T-helper 17 cell (primary cell): Measurements from ENCODE around the gene CRIP3. TPM values are rescaled to one million over a fixed set of nuclear protein-coding genes. Genes with fewer than 3 reads are reported as not detected.
A peak's percentile ranks its signal among the peaks of the same experiment; 100 is the strongest.
"Not testable (repeated sequence)": the region's sequence is repeated elsewhere in the genome, so short reads cannot be mapped to it uniquely, and the experiment has no call there.

Source experiments
- ATAC-seq: fragments of 150-1000 bp; cut with Tn5 transposase; 2 replicates; pipeline ENCODE4 v1.10.0; 2021; ENCODE audit warnings: mild to moderate bottlenecking, moderate library complexity
- DNase-seq, 3 donors: peaks; one replicate each; pipeline versions ENCODE4 v3.0.0 to v3.0.0-alpha.2; 2020 to 2021
- H3K9me3 ChIP-seq: one replicate; pipeline ENCODE4 v1.7.0; 2013; ENCODE audit warnings: low read length, mild to moderate bottlenecking; ENCODE audit not compliant: control insufficient read depth, poor library complexity, severe bottlenecking
- H3K27ac Mint-ChIP-seq: one replicate; pipeline ENCODE4 v1.8.0; 2022; ENCODE audit warnings: mild to moderate bottlenecking, moderate library complexity, mixed read lengths
- H3K27me3 Mint-ChIP-seq: one replicate; pipeline ENCODE4 v1.8.0; 2022; ENCODE audit warnings: mixed read lengths
- H3K36me3 Mint-ChIP-seq: one replicate; pipeline ENCODE4 v1.8.0; 2022; ENCODE audit warnings: low read depth, mixed read lengths
- H3K4me1 Mint-ChIP-seq: one replicate; pipeline ENCODE4 v1.8.0; 2022; ENCODE audit warnings: mild to moderate bottlenecking, mixed read lengths
- H3K4me3 Mint-ChIP-seq: one replicate; pipeline ENCODE4 v1.8.0; 2022; ENCODE audit warnings: mild to moderate bottlenecking, moderate library complexity, mixed read lengths
- total RNA-seq, 4 donors: library from RNA in 2 of 4; stranded (reverse) in 2 of 4; gene quantifications; one replicate each; pipeline ENCODE4 v1.2.3 and lab custom pipeline; 2022 to 2026

CRIP3 gene, protein sequence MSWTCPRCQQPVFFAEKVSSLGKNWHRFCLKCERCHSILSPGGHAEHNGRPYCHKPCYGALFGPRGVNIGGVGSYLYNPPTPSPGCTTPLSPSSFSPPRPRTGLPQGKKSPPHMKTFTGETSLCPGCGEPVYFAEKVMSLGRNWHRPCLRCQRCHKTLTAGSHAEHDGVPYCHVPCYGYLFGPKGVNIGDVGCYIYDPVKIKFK
- total RNA-seq (1 to 10 TPM; 1.3 to 2.1 TPM), total RNA-seq (lab: John Stamatoyannopoulos, UW) (0.35 to 0.60 reads per million in 2 donors)

DNA sequence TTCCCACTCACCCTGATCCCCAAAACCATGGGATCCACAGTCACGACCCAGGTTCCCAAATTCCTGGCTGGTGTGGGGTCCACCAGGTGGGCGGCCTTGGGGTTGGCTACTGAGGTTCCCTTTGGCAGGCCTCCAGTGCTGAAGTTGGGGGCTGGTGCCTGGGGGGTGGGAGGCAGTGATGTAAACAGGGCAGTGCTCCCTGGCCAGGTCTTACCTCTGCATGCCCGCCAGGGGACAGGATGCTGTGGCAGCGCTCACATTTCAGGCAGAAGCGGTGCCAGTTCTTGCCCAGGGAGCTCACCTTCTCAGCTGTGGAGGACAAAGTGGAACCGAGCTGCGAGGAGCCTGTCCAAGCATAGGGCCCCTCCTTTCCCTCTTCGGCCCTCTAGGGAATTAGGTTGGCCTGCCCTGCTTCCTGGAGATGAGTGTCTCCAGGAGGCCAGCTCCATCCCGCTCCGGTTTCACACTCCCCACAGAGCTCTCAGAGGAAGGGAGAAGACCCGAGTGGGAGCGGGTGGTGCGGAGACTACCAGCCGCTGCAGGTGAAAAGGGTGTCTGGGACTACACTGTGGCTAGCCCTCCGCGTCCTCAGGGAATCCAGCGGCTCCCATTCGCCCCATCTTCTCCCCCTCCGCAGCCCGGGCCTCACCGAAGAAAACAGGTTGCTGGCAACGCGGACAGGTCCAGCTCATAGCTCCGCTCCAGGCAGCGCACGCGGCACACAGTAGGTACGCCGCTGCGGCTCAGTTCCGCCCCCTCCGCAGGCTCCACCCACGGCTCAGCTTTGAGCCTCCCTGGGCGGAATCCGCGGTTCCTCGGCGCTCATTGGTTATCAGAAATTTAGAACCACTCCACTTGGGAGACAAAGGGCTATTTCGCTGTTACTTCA lies at the start of gene CRIP3:
TSS of gene CRIP3 (minus strand) at position 726 of the 889 bp plus-strand sequence. CDS start at position 692, 34 bp downstream.
- DNase-seq: peak; percentile 26 to 29 (median 27)
- Mint-ChIP-seq H3K4me1 (peaks cover 14% of the 10 kb centered on the region), H3K4me3 (peak within 1 kb of the TSS; percentile 76), H3K27me3 (no peaks in the 10 kb centered on the region), H3K27ac (no peak within 1 kb of the TSS), H3K36me3 (no peaks in the 10 kb centered on the region)
- peak; percentile 86 for ATAC-seq
- no peaks in the 10 kb centered on the region for H3K9me3 ChIP-seq

DNA sequence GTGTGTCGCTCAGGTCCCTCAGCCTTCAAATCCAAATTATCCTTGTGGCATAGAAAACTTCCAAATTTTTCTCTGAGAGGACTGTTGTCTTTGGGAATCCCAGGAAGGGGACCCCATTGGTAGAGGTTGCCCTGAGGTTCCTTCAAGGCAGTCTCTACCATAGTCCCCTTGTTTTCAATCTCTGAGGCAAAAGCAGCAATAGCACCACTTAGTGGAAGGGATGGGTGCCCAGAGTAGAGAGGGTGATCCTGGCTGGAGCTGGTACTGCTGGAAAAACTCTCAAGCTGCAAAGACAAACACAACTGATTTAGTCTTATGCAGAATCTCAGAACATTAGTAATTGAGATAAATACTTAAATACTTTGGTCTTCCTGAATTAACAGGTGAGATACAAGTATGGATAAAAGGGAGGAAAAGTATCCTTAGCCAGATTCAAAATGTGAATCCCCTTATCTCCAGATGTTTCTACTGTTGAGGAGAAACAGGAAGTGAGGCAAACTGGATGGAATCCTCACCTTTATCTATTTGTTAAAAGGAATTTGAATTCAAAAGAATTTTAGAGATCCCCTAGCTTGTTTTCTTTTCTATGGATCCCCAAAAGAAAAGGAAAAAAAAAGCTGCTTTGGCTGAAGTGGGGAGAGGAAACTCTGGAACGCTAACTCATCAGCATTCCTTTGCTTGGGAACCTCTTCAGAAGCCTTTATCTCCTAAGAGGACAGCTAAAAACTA lies 47.4 kb upstream of the CRIP3 start:
- Mint-ChIP-seq H3K4me1 (peaks cover 7% of the 10 kb centered on the region), H3K4me3 (no peak overlapping the region), H3K27me3 (no peaks in the 10 kb centered on the region), H3K27ac (no peak overlapping the region), H3K36me3 (peaks cover 13% of the 10 kb centered on the region)
- ATAC-seq: no peak
- no peak for DNase-seq
- no peaks in the 10 kb centered on the region for H3K9me3 ChIP-seq

DNA sequence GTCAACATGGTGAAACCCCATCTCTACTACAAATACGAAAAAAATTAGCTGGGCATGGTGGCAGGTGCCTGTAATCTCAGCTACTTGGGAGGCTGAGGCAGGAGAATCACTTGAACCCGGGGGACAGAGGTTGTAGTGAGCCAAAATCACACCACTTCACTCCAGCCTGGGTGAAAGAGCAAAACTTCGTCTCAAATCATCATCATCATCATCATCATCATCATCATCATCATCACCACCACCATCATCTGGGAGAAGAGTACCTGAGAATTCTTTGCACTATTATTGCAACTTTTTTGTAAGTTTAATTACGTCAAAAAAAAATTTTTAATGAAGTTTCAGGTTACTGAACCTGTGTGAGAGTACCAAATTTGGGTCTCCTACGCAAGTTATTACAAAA lies 43.3 kb upstream of the CRIP3 start:
- H3K4me3 Mint-ChIP-seq, H3K27ac Mint-ChIP-seq, H3K36me3 Mint-ChIP-seq, ATAC-seq, DNase-seq, H3K9me3 ChIP-seq, H3K27me3 Mint-ChIP-seq, H3K4me1 Mint-ChIP-seq: not testable (repeated sequence)

DNA sequence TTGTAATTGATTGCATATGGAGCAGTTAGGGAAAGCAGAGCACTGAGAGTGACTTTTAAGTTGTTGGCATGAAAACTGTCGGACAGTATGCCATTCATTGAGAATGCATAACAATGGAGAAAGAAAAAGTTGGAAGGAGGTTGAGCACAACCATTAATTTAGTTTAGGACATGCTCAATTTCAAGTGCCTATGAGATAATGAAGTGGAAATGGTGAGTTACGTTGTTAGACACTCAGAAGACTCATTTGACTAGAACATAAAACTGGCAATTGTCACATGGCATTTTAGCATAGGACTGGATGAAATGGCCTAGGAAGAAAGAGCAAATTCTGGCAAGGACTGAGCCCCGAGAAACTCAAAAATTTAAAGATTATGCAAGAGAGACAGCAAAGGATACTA lies 38.8 kb upstream of the CRIP3 start:
- Mint-ChIP-seq H3K4me3 (no peak overlapping the region), H3K36me3 (peaks cover 8% of the 10 kb centered on the region), H3K27ac (no peak overlapping the region), H3K27me3 (no peaks in the 10 kb centered on the region), H3K4me1 (peaks cover 7% of the 10 kb centered on the region)
- DNase-seq (no peak), ATAC-seq (no peak)
- H3K9me3 ChIP-seq: no peaks in the 10 kb centered on the region

DNA sequence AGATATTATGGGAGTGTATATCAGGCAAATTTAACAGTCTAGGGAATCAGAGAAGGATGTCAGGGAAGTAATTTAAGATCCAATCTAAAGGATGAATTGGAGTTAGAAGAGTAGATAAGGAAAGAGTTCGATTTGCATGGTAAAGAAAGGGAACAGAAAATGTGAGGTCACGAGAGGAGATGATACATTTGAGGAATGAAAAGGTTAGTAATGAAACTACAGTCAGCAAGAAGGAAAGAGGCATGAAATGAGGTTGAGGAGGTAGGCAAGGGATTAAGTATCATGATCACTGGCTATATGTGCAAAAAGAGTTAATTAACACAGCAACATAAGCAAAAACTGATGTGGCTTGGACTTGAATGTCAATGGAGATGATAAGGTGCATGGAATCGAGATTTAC lies 38.4 kb upstream of the CRIP3 start:
- Mint-ChIP-seq H3K4me3 (no peak overlapping the region), H3K4me1 (peaks cover 7% of the 10 kb centered on the region), H3K36me3 (peaks cover 9% of the 10 kb centered on the region), H3K27ac (no peak overlapping the region), H3K27me3 (no peaks in the 10 kb centered on the region)
- no peak for ATAC-seq
- DNase-seq: no peak
- H3K9me3 ChIP-seq: no peaks in the 10 kb centered on the region

DNA sequence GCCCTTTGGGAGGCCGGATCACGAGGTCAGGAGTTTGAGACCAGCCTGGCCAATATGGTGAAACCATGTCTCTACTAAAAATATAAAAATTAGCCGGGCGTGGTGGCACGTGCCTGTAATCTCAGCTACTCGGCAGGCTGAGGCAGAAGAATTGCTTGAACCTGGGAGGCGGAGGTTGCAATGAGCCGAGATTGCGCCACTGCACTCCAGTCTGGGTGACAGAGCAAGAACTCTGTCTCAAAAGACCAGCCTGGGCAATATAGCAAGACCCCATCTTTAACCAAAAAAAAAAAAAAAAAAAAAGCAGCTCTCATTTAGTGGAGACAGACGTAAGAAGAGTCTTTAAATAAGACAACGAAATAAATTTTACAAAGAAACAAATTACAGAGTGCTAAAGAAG lies 37.6 kb upstream of the CRIP3 start:
- DNase-seq, H3K9me3 ChIP-seq, H3K4me1 Mint-ChIP-seq, H3K36me3 Mint-ChIP-seq, H3K4me3 Mint-ChIP-seq, H3K27me3 Mint-ChIP-seq, ATAC-seq, H3K27ac Mint-ChIP-seq: not testable (repeated sequence)

DNA sequence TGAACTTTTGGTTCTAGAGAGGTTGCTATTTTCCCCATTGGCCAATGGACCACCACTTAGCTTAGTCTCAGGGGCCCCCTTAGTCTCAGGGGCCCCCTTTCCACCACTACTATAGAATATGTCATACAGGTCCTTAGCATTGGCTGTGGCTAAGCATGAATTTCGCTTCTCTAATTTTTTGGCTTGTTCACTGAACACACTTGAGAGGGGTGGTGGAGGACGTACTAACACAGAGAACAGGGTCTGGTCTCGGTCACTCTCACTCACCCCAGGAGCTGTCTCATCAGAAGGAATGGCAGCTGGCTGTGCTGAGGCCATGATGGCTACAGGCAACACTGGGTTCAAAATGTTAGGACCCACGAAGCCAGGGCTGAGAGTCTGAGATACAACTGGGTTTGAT lies 30.5 kb upstream of the CRIP3 start:
- no peak overlapping the region for H3K4me3 Mint-ChIP-seq
- H3K27me3 Mint-ChIP-seq: no peaks in the 10 kb centered on the region
- no peaks in the 10 kb centered on the region for H3K9me3 ChIP-seq
- peaks cover 17% of the 10 kb centered on the region for H3K36me3 Mint-ChIP-seq
- ATAC-seq (no peak), DNase-seq (no peak)
- H3K27ac Mint-ChIP-seq: no peak overlapping the region
- H3K4me1 Mint-ChIP-seq: peaks cover 13% of the 10 kb centered on the region

DNA sequence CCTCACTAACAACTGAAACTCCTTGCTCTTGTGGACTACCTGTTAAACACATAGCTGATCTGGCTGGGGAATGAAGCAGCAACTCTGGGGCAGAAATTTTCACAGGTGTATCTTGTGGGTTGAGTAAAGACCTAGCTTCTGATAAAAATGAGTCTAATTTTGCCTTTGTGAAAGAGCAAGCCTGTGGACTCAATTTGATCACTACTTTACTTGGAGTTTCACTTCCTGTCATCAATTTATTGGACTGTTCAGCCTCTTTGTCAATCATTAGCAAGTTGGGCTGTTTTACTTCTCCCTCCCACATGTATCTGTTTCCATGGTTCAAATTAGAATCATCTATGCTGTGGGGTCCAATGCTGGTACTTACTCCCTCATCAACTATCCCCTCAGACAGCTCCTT lies 29.6 kb upstream of the CRIP3 start:
- H3K27me3 Mint-ChIP-seq: no peaks in the 10 kb centered on the region
- no peak overlapping the region for H3K4me3 Mint-ChIP-seq
- peaks cover 17% of the 10 kb centered on the region for H3K36me3 Mint-ChIP-seq
- ATAC-seq (no peak), DNase-seq (no peak)
- H3K9me3 ChIP-seq: no peaks in the 10 kb centered on the region
- H3K27ac Mint-ChIP-seq: peak overlapping the region; percentile 41
- H3K4me1 Mint-ChIP-seq: peaks cover 13% of the 10 kb centered on the region

DNA sequence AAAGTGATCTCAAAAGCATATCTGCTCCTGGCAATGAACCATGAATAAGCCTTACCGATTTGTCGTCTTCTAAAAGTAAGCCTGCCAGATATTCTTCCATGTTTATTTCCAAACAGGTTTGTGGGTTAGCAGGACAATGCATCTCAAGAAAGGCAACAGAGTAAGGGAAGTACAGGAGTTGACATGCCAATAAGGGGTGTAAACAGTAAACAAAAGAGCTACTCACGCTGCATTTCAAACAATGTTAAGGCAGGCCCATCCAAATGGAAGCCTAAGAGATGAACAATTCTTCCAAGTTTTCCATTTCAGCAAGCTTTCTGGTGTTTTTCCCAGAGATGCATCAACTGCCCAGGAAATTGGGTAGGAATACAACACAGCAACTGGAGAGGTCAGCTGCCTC lies 27.8 kb upstream of the CRIP3 start:
- Mint-ChIP-seq H3K4me3 (no peak overlapping the region), H3K4me1 (peaks cover 21% of the 10 kb centered on the region), H3K36me3 (peaks cover 12% of the 10 kb centered on the region), H3K27ac (no peak overlapping the region), H3K27me3 (no peaks in the 10 kb centered on the region)
- ATAC-seq (no peak), DNase-seq (no peak)
- H3K9me3 ChIP-seq: no peaks in the 10 kb centered on the region

DNA sequence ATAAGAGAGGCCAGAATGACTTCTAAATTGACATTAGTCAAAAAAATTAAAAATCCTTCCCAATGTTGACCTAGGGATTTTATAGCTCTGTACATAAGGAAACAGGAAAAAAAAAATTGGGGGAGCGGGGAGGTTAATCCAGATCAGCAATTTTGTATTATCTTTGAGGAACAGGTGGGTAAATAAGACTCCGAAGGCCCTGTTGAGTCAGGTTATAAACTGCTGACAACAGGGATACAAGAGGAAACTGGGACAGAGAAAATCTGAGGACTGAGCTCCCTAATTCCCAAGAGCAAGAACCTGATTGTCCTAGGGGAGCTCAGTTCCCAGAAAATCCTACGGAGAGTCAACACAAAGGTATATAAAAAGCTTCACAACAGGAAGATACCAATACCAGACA lies 26.8 kb upstream of the CRIP3 start:
- H3K27ac Mint-ChIP-seq: no peak overlapping the region
- H3K4me3 Mint-ChIP-seq: no peak overlapping the region
- H3K9me3 ChIP-seq: no peaks in the 10 kb centered on the region
- H3K36me3 Mint-ChIP-seq: peaks cover 9% of the 10 kb centered on the region
- H3K27me3 Mint-ChIP-seq: no peaks in the 10 kb centered on the region
- peaks cover 25% of the 10 kb centered on the region for H3K4me1 Mint-ChIP-seq
- no peak for DNase-seq
- ATAC-seq: no peak

DNA sequence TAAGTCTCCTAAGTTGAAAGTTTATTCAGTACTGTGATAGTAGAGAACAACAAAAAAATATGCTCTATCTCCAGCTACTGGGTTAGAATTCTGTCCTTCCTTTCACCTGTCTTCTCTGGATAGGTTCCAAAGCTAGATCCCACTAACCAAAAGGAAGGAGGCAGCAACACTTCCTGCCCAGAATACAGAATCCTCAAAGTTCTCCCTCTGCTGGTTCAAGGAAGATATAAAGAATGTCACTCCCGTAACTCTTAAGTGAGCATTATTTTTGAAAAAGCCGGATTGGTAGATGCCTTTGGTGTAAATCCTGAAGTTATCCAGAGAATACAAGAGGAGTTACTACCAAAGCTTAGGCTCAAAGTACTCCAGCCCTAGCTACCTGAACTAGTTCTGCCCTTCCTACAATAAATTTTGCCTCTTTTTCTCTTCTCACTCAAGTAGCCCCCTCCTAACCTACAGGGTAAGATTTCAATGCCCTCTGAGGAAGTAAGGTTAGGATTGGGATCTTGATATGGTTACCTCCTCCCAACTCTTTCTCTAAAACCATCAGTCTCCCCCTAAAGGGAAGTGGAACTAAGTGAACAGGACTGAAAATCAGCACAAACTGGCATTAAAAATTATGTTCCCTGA lies 26.0 kb upstream of the CRIP3 start:
- Mint-ChIP-seq H3K4me3 (no peak overlapping the region), H3K27me3 (no peaks in the 10 kb centered on the region), H3K36me3 (peaks cover 3% of the 10 kb centered on the region), H3K4me1 (peaks cover 22% of the 10 kb centered on the region), H3K27ac (no peak overlapping the region)
- ATAC-seq (no peak), DNase-seq (no peak)
- H3K9me3 ChIP-seq: no peaks in the 10 kb centered on the region

DNA sequence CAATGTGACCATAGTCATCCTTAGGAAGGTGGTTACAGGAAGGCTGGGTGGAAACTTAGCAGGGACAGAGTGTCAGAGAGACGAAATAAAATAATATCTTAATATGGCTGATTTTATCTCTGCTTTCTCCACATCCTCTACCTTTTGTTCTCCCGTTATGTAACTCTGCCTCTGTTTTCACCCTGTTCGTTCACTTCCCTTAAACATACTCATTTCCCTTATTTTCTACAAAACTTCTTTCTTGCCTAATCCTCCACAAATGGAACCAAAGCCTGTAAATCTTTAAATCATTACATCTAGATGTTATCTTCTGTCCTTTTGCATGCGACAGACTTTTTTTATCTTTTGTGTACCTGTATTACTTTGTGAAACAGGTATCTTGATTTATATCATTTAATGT lies 23.3 kb upstream of the CRIP3 start:
- Mint-ChIP-seq H3K27me3 (no peaks in the 10 kb centered on the region), H3K36me3 (peaks cover 2% of the 10 kb centered on the region), H3K4me1 (peaks cover 19% of the 10 kb centered on the region), H3K27ac (peak overlapping the region; percentile 24), H3K4me3 (peak overlapping the region; percentile 59)
- no peaks in the 10 kb centered on the region for H3K9me3 ChIP-seq
- no peak for DNase-seq
- peak; percentile 23 for ATAC-seq

DNA sequence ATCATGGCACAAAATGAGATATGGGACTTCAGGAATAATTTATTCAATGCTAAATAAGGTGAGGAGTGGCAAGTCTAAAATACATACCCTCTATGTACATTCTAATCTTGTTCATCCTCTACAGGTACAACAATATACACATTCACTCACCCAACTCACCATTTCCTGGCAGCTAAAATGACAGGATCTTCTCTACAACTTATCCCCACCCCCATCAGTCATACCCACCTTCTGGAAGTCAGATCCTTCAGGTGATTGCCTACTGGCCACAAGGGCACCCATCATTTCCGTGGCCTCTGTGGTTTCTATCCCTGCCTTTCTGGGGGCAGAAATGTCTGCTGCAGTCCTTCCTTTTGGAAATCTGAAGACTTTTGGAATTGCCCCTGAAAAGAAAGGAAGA lies 22.8 kb upstream of the CRIP3 start:
- peaks cover 19% of the 10 kb centered on the region for H3K4me1 Mint-ChIP-seq
- H3K4me3 Mint-ChIP-seq: peak overlapping the region; percentile 59
- peaks cover 2% of the 10 kb centered on the region for H3K36me3 Mint-ChIP-seq
- ATAC-seq: no peak
- H3K27me3 Mint-ChIP-seq: no peaks in the 10 kb centered on the region
- H3K9me3 ChIP-seq: no peaks in the 10 kb centered on the region
- no peak for DNase-seq
- peak overlapping the region; percentile 24 for H3K27ac Mint-ChIP-seq
